Esophagus muscularis mucosa (tissue), 3 donors: Measurements from ENCODE around the gene OR51Q1.

Experiments used
- POLR2A ChIP-seq: fragments of 450-650 bp; IDR thresholded peaks from one replicate; pipeline ENCODE4 v1.6.1; 2017; ENCODE audit warnings: antibody characterized with exemption, moderate library complexity, mild to moderate bottlenecking, low read depth
- POLR2AphosphoS5 ChIP-seq, 2 donors: sonication (generic); formaldehyde crosslinking; IDR thresholded peaks; one replicate each; pipeline ENCODE4 v1.6.1; 2017; ENCODE audit warnings: antibody characterized with exemption in 2 of 2
- TF ChIP-seq, protein P1 (sequence below), 3 experiments: fragments of 200-600 bp in 2 of 3; fragments of 450-650 bp in 1 of 3; sonication (generic) in 2 of 3; IDR thresholded peaks; one replicate each; pipeline ENCODE4 v1.5.1; 2017 to 2019; ENCODE audit warnings: antibody characterized with exemption in 3 of 3, mild to moderate bottlenecking in 2 of 3, moderate library complexity in 1 of 3

DNA sequence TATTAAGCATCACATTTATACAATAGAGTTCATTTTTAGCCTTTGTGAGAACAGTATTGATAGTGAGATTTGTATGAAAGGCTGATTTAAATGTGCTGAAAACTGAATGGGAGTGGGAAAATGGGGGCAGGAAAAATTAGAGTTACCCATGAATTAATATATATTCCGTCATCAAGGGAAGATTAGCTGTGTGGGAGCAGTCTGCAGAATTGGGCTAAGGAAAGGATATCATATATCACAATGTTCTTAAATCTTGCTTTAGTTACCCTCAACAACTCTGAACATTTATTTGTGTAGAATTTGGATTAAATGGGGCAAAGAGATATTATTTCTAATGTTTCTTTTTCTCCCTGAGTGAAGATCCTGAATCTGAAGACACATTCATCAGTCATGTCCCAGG is at the start of gene OR51Q1:
- TF ChIP-seq POLR2A (no peak), POLR2AphosphoS5 (IDR thresholded peaks at IDR 0.05) (no peak)
- TF ChIP-seq, protein P1, sequence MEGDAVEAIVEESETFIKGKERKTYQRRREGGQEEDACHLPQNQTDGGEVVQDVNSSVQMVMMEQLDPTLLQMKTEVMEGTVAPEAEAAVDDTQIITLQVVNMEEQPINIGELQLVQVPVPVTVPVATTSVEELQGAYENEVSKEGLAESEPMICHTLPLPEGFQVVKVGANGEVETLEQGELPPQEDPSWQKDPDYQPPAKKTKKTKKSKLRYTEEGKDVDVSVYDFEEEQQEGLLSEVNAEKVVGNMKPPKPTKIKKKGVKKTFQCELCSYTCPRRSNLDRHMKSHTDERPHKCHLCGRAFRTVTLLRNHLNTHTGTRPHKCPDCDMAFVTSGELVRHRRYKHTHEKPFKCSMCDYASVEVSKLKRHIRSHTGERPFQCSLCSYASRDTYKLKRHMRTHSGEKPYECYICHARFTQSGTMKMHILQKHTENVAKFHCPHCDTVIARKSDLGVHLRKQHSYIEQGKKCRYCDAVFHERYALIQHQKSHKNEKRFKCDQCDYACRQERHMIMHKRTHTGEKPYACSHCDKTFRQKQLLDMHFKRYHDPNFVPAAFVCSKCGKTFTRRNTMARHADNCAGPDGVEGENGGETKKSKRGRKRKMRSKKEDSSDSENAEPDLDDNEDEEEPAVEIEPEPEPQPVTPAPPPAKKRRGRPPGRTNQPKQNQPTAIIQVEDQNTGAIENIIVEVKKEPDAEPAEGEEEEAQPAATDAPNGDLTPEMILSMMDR (IDR thresholded peaks at IDR 0.05): no peak
